ENCODE results near the gene DUS2. TPM values are rescaled to one million over a fixed set of nuclear protein-coding genes. Genes with fewer than 3 reads are reported as not detected.

The DUS2 gene
- total RNA-seq, 1 experiment from 2014 or later = 27.9 TPM

DNA sequence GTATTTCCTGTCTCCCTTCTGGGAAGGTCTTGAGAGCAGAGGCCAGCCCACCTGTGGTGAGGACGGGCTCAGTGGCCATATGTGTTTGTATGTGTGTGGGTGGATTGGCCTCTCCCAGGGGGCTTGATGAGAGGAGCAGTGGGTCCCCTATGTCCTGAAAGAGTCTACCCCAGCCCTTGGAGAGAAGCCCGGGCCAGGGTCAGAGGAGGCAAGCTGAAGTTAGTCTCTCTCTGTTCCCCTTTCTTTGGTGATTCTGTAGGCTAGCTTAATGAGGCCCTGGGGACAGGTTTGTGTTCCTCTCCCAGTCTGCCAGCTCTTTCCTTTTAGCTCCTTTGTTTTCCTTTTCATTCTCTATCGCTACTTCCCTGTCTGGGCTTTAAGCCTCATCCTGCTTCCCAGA, 38.3 kb downstream of the DUS2 start (continued):
- TF ChIP-seq KAT7 (CRISPR knock-in tag; IDR thresholded peaks at IDR 0.05; ENCODE audit: borderline replicate concordance) = no peak

- POLR2A ChIA-PET = no interaction called here
- Mint-ChIP-seq H3K36me3 (peaks cover 9% of the 10 kb centered on the region), H3K4me3 (no peak overlapping the region), H3K4me1 (no peaks in the 10 kb centered on the region), H3K27ac (no peak overlapping the region), H3K9me3 (no peaks in the 10 kb centered on the region), H3K27me3 (ENCODE audit: low read depth) (no peaks in the 10 kb centered on the region)
- CTCF ChIA-PET = no interaction called here
- no peak for ATAC-seq
- TF ChIP-seq HMGA2 (CRISPR knock-in tag; IDR thresholded peaks at IDR 0.05) (no peak), FOXP1 (CRISPR knock-in tag; IDR thresholded peaks at IDR 0.05; ENCODE audit: borderline replicate concordance) (no peak), FOXJ3 (CRISPR knock-in tag; IDR thresholded peaks at IDR 0.05; ENCODE audit: borderline replicate concordance) (no peak)
- no peak for DNase-seq (ENCODE audit: low spot score)
These were observed 39.9 kb downstream of the DUS2 start for GRCh38 chr16:68062910-68063393.

- Mint-ChIP-seq H3K36me3 (peaks cover 10% of the 10 kb centered on the region), H3K9me3 (no peaks in the 10 kb centered on the region), H3K27me3 (ENCODE audit: low read depth) (no peaks in the 10 kb centered on the region), H3K4me3 (no peak overlapping the region), H3K4me1 (no peaks in the 10 kb centered on the region), H3K27ac (0 out of 2 replicates have a peak overlapping the region, but pooled peaks have one; percentile 28)
- CTCF ChIA-PET = interaction anchor here (0.6 to 1.4 kb wide), 12 partner anchors 13 to 405 kb away, joined by 3 to 6 read pairs (median 3); partner anchors contain the start of genes ACD, DDX28, DUS2 and NFATC3
- DNase-seq (ENCODE audit: low spot score) (peak; percentile 79), ATAC-seq (peak; percentile 99)
- 0 out of 2 replicates have a peak, but pooled peaks have one; percentile 24 for TF ChIP-seq SP1 (CRISPR knock-in tag; conservative IDR thresholded peaks at IDR 0.05)
- TF ChIP-seq ZNF416 (CRISPR knock-in tag; IDR thresholded peaks at IDR 0.05) = no peak
- TF ChIP-seq, protein P1, sequence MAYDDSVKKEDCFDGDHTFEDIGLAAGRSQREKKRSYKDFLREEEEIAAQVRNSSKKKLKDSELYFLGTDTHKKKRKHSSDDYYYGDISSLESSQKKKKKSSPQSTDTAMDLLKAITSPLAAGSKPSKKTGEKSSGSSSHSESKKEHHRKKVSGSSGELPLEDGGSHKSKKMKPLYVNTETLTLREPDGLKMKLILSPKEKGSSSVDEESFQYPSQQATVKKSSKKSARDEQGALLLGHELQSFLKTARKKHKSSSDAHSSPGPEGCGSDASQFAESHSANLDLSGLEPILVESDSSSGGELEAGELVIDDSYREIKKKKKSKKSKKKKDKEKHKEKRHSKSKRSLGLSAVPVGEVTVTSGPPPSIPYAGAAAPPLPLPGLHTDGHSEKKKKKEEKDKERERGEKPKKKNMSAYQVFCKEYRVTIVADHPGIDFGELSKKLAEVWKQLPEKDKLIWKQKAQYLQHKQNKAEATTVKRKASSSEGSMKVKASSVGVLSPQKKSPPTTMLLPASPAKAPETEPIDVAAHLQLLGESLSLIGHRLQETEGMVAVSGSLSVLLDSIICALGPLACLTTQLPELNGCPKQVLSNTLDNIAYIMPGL (CRISPR knock-in tag; IDR thresholded peaks at IDR 0.05) = no peak
- TF ChIP-seq ZNF219 (CRISPR knock-in tag; IDR thresholded peaks at IDR 0.05; ENCODE audit: borderline replicate concordance) = no peak
- no peak for TF ChIP-seq ZMAT4 (CRISPR knock-in tag; IDR thresholded peaks at IDR 0.05)
- TF ChIP-seq ZNF396 (CRISPR knock-in tag; IDR thresholded peaks at IDR 0.05; ENCODE audit: borderline replicate concordance) = no peak
- TF ChIP-seq ATF2 (CRISPR knock-in tag; IDR thresholded peaks at IDR 0.05; ENCODE audit: borderline replicate concordance, low read depth) = no peak
- TF ChIP-seq GABPB1 (CRISPR knock-in tag; IDR thresholded peaks at IDR 0.05) = no peak
- TF ChIP-seq, protein P2, sequence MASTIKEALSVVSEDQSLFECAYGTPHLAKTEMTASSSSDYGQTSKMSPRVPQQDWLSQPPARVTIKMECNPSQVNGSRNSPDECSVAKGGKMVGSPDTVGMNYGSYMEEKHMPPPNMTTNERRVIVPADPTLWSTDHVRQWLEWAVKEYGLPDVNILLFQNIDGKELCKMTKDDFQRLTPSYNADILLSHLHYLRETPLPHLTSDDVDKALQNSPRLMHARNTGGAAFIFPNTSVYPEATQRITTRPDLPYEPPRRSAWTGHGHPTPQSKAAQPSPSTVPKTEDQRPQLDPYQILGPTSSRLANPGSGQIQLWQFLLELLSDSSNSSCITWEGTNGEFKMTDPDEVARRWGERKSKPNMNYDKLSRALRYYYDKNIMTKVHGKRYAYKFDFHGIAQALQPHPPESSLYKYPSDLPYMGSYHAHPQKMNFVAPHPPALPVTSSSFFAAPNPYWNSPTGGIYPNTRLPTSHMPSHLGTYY (CRISPR knock-in tag; IDR thresholded peaks at IDR 0.05) = no peak
- TF ChIP-seq USF1 (CRISPR knock-in tag; IDR thresholded peaks at IDR 0.05) = no peak
- TF ChIP-seq, protein P3, sequence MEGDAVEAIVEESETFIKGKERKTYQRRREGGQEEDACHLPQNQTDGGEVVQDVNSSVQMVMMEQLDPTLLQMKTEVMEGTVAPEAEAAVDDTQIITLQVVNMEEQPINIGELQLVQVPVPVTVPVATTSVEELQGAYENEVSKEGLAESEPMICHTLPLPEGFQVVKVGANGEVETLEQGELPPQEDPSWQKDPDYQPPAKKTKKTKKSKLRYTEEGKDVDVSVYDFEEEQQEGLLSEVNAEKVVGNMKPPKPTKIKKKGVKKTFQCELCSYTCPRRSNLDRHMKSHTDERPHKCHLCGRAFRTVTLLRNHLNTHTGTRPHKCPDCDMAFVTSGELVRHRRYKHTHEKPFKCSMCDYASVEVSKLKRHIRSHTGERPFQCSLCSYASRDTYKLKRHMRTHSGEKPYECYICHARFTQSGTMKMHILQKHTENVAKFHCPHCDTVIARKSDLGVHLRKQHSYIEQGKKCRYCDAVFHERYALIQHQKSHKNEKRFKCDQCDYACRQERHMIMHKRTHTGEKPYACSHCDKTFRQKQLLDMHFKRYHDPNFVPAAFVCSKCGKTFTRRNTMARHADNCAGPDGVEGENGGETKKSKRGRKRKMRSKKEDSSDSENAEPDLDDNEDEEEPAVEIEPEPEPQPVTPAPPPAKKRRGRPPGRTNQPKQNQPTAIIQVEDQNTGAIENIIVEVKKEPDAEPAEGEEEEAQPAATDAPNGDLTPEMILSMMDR (IDR thresholded peaks at IDR 0.05) = peak; percentile 83
- TF ChIP-seq ZBTB21 (CRISPR knock-in tag; IDR thresholded peaks at IDR 0.05; ENCODE audit: borderline replicate concordance) = no peak
- no peak for TF ChIP-seq HMGA2 (CRISPR knock-in tag; IDR thresholded peaks at IDR 0.05)
- POLR2A ChIA-PET = interaction anchor here (0.6 kb wide), 2 partner anchors 48 to 190 kb away, joined by 3 to 4 read pairs; no protein-coding TSS in a partner anchor
These were observed 41.8 kb downstream of the DUS2 start for GRCh38 chr16:68064791-68065365.
